ENCODE data around the gene ABAT.

- TF ChIP-seq CHD2 (IDR thresholded peaks at IDR 0.05; ENCODE audit: low read length, partially characterized antibody) (no peak), CTCF (IDR thresholded peaks at IDR 0.05) (no peak), HMGXB4 (CRISPR knock-in tag; IDR thresholded peaks at IDR 0.05; ENCODE audit: borderline replicate concordance) (no peak), RNF2 (IDR thresholded peaks at IDR 0.05; ENCODE audit: borderline replicate concordance, low read depth) (no peak), POLR2A (IDR thresholded peaks at IDR 0.05; ENCODE audit: low read length) (no peak), RARB (CRISPR knock-in tag; IDR thresholded peaks at IDR 0.05) (no peak), JUN (IDR thresholded peaks at IDR 0.05) (no peak), TP53 (CRISPR knock-in tag; IDR thresholded peaks at IDR 0.05) (no peak)
Observed at GRCh38 chr16:8632675-8633182, 41.7 kb upstream of the ABAT start.
